ENCODE data around the gene CHMP4A.

- TF ChIP-seq CTCF (conservative IDR thresholded peaks at IDR 0.05; ENCODE audit: low read depth, low read length) (no peak), EZH2 (IDR thresholded peaks at IDR 0.05; ENCODE audit: low read length, unreplicated experiment) (no peak)
Observed at GRCh38 chr14:24194186-24194872, 19.0 kb downstream of the CHMP4A start.
